GM10248 (cell line): ENCODE data around the gene PPP1R7.

Experiments
- CTCF ChIA-PET: fragments of 300-600 bp; sonication (Branson Sonifier 250); formaldehyde crosslinking; extraction: SDS; loops from one replicate; lab custom pipeline; 2021; ENCODE audit warnings: antibody characterized with exemption; lab: Yijun Ruan, JAX
- POLR2A ChIA-PET: fragments of 350-650 bp; sonication (Branson Sonifier 250); formaldehyde crosslinking; extraction: SDS; loops from one replicate; lab custom pipeline; 2020; ENCODE audit warnings: antibody characterized with exemption; lab: Yijun Ruan, JAX
- DNase-seq: peaks from one replicate; pipeline ENCODE4 v3.0.0; 2012; ENCODE audit errors: extremely low spot score
- TF ChIP-seq, protein P1 (sequence below): IDR thresholded peaks from 2 replicates; pipeline ENCODE4 v1.5.1; 2012; ENCODE audit warnings: mild to moderate bottlenecking, low read depth; ENCODE audit errors: extremely low read depth, missing control alignments, control extremely low read depth

The PPP1R7 gene

DNA sequence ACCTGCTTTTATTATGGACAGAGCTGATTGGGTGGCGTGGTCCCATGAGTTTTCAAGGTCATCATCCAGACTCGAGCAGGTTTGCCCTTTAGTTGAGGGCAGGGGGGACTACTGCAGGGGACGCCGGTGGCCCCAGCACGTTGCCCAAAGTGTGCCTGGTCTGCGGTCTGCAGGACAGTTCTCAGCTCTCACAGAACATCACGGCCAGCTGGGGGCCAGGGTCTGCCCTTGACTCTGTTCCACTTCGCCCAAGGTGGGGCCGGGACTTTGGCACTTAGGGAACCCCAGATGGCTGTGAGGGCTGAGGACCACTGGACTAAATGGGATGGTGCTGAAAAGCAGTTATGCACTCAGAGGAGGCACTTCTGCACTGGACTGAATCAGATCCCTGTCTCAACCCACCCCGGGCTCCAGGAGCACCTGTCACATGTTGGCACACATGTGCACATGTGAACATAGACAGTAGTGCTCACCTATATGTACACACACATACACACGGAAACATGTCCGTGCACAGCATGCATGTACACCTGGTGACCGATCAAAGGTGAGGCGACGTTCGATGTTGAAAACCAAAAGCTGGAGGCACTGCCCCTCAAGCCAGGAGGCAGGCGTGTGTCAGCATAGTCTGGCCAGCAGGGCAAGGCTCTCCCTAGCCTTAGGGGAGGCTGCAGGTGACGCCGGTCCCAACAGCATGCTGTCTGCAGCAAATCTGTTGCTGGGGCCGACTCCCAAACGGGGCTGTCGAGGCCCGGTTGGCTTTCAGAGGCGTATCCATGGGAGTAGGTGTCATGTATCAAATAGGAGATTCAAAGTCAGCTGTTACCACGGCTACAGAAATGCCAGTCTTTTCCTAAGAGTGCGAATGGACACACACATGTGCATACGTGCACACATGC lies 48.4 kb downstream of the PPP1R7 start:
- ChIA-PET POLR2A (no interaction called here), CTCF (no interaction called here)
- TF ChIP-seq, protein P1, sequence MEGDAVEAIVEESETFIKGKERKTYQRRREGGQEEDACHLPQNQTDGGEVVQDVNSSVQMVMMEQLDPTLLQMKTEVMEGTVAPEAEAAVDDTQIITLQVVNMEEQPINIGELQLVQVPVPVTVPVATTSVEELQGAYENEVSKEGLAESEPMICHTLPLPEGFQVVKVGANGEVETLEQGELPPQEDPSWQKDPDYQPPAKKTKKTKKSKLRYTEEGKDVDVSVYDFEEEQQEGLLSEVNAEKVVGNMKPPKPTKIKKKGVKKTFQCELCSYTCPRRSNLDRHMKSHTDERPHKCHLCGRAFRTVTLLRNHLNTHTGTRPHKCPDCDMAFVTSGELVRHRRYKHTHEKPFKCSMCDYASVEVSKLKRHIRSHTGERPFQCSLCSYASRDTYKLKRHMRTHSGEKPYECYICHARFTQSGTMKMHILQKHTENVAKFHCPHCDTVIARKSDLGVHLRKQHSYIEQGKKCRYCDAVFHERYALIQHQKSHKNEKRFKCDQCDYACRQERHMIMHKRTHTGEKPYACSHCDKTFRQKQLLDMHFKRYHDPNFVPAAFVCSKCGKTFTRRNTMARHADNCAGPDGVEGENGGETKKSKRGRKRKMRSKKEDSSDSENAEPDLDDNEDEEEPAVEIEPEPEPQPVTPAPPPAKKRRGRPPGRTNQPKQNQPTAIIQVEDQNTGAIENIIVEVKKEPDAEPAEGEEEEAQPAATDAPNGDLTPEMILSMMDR = no peak
- no peak for DNase-seq

DNA sequence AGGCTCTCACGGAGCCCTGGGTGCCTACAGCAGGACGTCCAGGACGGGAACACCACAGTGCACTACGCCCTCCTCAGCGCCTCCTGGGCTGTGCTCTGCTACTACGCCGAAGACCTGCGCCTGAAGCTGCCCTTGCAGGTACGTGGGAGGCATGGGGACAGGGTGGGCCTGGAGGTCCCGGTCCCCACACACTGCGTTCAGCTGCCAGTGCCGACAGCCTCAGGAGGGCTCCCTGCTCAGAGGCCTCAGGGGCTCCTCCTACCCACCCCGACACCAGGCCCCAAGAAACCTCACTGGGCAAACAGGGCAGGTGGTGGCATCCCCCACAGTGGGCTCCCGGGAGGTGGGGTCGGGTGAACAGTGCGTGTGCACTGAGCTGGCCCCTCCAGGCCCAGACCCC lies 49.0 kb downstream of the PPP1R7 start:
- POLR2A ChIA-PET = no interaction called here
- CTCF ChIA-PET = no interaction called here
- TF ChIP-seq, protein P1 = no peak
- DNase-seq = no peak

DNA sequence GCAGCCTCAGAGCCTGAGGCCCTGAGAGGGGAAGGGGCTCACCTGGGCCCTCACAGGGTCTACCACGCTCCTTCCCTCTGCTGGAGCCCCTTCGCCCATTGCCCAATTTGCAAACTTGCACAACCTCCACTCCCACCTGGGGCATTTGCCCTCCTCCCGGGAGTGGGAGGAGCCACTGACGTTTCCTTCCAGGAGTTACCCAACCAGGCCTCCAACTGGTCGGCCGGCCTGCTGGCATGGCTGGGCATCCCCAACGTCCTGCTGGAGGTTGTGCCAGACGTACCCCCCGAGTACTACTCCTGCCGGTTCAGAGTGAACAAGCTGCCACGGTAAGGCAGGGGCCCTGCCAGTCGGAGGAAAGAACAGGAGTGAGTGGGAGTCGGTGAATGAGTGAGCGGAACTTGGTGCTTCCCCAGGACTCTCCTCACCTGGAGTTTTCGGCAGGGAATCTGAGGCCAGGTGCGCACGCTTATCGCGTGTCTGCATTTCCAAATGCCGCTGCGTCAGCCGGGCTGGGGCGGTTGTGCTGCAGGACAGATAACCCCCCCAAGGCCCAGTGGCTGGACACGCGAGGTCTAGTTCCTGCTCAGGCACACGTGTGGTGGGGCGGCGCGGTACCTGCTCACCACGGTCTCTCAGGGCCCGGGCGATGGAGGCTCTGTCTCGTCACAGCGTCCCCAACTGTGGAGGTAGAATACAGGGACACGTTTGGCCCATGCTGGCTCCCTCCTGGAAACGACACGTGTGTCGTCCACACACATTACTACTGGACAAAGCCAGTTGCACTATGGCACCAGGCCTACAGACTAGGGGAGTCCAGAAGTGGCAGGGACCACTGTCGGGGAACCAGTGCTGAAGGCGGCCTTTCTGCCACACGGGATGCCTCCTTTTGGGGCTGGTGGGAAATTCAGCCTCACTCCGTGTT lies 49.9 kb downstream of the PPP1R7 start:
- TF ChIP-seq, protein P1 = no peak
- CTCF ChIA-PET = interaction anchor here (1.0 kb wide), 1 partner anchor 286 kb away, joined by 3 read pairs; no protein-coding TSS in a partner anchor
- POLR2A ChIA-PET = no interaction called here
- DNase-seq = no peak

DNA sequence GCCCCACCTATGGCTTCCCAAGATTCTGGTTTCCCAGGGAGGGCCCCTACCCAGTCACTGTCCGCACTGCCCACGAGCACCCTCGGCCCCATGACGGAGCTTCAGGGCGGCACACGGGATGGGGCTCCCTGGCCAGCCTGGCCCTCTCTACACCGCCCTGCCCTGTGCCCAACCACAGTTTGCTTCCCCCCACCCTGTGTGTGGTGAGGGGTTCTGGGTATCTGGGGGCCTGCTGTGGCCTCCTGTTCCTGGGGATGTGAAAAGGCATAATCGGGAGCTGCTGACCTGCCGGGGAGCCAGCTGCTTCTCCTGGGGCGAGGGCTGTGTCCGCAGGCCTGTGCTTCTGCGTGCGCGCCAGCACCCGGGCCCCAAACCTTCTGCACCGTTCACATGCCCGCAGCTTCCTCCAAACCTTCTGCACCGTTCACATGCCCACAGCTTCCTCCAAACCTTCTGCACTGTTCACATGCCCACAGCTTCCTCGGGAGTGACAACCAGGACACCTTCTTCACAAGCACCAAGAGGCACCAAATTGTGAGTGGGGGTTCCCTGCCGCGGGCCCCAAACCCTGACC lies 50.6 kb downstream of the PPP1R7 start:
- TF ChIP-seq, protein P1 = no peak
- DNase-seq = no peak
- ChIA-PET CTCF (interaction anchor here (1.0 kb wide), 1 partner anchor 286 kb away, joined by 3 read pairs; no protein-coding TSS in a partner anchor), POLR2A (no interaction called here)

DNA sequence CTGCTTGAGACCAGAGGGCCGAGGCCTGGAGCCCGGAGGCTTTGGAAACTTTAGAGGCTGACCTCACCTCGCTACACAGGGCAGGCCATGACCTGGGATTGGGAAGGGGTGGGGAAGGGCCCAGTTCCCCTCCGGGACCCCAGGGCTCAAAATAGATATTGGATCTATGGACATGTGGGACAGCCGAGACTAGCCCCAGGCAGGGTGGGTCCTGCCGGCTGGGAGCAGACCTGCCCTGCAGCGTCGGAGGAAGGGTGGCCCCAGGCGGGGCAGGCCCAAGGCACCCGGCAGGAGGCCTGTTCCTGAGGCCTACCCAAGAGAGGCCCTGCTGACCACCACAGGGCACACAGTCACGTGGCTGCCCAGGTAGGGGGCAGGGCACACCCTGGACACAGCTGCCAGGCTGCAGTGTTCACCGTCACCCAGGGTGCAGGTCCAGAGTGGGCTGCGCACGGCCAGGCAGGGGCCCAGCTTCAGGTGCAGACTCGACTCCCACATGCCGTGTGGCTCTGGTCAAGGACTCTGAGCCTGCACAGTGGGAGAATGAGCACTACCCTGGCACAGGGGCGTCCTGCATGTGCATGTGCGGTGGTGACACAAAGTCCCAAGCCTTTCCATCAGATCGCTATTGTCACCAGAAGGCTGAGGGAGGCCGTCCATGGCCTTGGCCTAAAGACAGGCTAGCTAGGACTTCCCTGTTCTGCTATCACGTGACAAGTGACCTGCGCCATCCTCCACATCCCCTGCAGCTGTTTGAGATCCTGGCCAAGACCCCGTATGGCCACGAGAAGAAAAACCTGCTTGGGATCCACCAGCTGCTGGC lies 51.4 kb downstream of the PPP1R7 start:
- ChIA-PET CTCF (interaction anchor here (0.8 kb wide), 1 partner anchor 21 kb away, joined by 3 read pairs; no protein-coding TSS in a partner anchor), POLR2A (no interaction called here)
- TF ChIP-seq, protein P1 = no peak
- no peak for DNase-seq

DNA sequence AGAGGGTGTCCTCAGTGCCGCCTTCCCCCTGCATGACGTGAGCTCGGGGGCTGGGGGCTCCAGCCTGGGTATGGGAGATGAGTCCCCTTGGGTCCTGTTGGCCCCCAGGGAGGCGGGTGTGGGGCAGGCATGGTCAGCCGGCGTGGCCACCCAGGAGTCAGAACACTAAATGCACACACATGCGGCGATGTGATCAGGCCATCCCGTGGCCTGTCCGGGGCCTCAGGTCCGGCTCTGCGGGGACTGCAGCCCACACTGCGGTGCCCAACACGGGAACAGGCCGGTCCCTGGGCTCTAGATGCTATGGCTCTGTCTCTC lies 52.0 kb downstream of the PPP1R7 start:
- ChIA-PET CTCF (interaction anchor here (0.8 kb wide), 1 partner anchor 22 kb away, joined by 3 read pairs; no protein-coding TSS in a partner anchor), POLR2A (no interaction called here)
- TF ChIP-seq, protein P1 = no peak
- DNase-seq = no peak
